WTC11 (cell line): Measurements from ENCODE around the gene COG5.

ENCODE experiments used
- CBFB ChIP-seq: sonication (generic); formaldehyde crosslinking; IDR thresholded peaks from 2 replicates; pipeline ENCODE4 v1.8.1; 2022; ENCODE audit warnings: mild to moderate bottlenecking, low read depth, missing genetic modification reagents
- ETV6 ChIP-seq: sonication (generic); formaldehyde crosslinking; IDR thresholded peaks from 2 replicates; pipeline ENCODE4 v1.8.1; 2022; ENCODE audit warnings: mild to moderate bottlenecking, missing genetic modification reagents
- KAT7 ChIP-seq: sonication (generic); formaldehyde crosslinking; IDR thresholded peaks from 2 replicates; pipeline ENCODE4 v1.8.1; 2023; ENCODE audit warnings: missing genetic modification reagents, mild to moderate bottlenecking, borderline replicate concordance
- NFE2L1 ChIP-seq: sonication (generic); formaldehyde crosslinking; IDR thresholded peaks from 2 replicates; pipeline ENCODE4 v1.8.1; 2023; ENCODE audit warnings: missing genetic modification reagents
- TEAD4 ChIP-seq: sonication (generic); formaldehyde crosslinking; IDR thresholded peaks from 2 replicates; pipeline ENCODE4 v1.8.0; 2022; ENCODE audit warnings: mild to moderate bottlenecking, missing genetic modification reagents
- TF ChIP-seq, protein P1 (sequence below): sonication (generic); formaldehyde crosslinking; IDR thresholded peaks from 2 replicates; pipeline ENCODE4 v1.8.0; 2022; ENCODE audit warnings: missing genetic modification reagents
- TF ChIP-seq, protein P2 (sequence below): fragments of 200-600 bp; IDR thresholded peaks from 2 replicates; pipeline ENCODE4 v1.8.0; 2022; ENCODE audit warnings: antibody characterized with exemption
- TF ChIP-seq, protein P3 (sequence below): fragments of 250-450 bp; sonication (Bioruptor Pico); IDR thresholded peaks from 2 replicates; pipeline ENCODE4 v2.1.2; 2022; ENCODE audit warnings: mild to moderate bottlenecking, moderate library complexity
- TF ChIP-seq, protein P4 (sequence below): sonication (generic); formaldehyde crosslinking; IDR thresholded peaks from 2 replicates; pipeline ENCODE4 v1.8.1; 2023; ENCODE audit warnings: mild to moderate bottlenecking, missing genetic modification reagents, borderline replicate concordance
- TF ChIP-seq, protein P5 (sequence below): sonication (generic); formaldehyde crosslinking; IDR thresholded peaks from 2 replicates; pipeline ENCODE4 v1.8.0; 2022; ENCODE audit warnings: mild to moderate bottlenecking, missing genetic modification reagents
- TF ChIP-seq, protein P6 (sequence below): sonication (generic); formaldehyde crosslinking; IDR thresholded peaks from 2 replicates; pipeline ENCODE4 v1.8.1; 2023; ENCODE audit warnings: mild to moderate bottlenecking, moderate library complexity, missing genetic modification reagents
- TF ChIP-seq, protein P7 (sequence below): sonication (generic); formaldehyde crosslinking; IDR thresholded peaks from 2 replicates; pipeline ENCODE4 v1.8.0; 2022; ENCODE audit warnings: mild to moderate bottlenecking, missing genetic modification reagents

DNA sequence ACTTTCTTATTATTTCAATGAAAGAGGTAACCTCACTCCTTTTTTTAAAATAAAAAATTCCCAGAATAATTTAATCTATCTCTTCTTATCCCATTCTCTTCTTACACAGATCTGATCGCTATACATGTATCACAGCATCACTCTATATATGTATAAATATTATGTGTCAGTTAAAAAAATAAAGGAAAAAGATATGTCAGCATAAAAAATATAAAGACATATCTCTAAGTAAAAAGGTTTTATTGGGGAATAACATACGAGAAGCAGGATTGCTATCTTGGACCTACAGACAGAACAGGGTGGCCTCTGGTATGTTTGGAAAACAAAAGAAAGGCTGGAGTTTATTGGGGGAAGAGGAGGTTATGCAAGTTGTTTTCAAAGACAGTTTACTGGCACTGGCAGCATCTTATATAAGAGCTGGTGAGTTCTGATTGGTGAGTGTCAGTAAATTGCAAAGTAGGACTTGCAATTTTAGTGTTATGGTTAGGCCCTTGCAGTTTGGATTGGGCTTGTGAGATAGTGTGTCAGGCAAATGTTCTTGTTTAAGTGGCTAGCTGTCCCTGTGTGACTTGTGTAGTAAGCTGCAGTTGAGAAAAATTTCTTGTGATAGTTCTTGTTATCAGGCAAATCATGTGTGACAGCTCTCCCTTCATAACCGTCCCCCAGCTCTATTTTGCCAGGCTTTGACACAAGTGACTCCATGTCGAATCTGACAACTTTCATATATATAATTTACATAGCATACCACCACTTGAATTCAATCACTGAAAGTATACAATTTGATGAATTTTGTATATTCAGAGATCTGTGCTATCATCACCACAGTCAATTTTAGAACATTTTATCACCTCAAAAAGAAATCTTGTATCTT, 276.7 kb downstream of the COG5 start:
- TF ChIP-seq, protein P1, sequence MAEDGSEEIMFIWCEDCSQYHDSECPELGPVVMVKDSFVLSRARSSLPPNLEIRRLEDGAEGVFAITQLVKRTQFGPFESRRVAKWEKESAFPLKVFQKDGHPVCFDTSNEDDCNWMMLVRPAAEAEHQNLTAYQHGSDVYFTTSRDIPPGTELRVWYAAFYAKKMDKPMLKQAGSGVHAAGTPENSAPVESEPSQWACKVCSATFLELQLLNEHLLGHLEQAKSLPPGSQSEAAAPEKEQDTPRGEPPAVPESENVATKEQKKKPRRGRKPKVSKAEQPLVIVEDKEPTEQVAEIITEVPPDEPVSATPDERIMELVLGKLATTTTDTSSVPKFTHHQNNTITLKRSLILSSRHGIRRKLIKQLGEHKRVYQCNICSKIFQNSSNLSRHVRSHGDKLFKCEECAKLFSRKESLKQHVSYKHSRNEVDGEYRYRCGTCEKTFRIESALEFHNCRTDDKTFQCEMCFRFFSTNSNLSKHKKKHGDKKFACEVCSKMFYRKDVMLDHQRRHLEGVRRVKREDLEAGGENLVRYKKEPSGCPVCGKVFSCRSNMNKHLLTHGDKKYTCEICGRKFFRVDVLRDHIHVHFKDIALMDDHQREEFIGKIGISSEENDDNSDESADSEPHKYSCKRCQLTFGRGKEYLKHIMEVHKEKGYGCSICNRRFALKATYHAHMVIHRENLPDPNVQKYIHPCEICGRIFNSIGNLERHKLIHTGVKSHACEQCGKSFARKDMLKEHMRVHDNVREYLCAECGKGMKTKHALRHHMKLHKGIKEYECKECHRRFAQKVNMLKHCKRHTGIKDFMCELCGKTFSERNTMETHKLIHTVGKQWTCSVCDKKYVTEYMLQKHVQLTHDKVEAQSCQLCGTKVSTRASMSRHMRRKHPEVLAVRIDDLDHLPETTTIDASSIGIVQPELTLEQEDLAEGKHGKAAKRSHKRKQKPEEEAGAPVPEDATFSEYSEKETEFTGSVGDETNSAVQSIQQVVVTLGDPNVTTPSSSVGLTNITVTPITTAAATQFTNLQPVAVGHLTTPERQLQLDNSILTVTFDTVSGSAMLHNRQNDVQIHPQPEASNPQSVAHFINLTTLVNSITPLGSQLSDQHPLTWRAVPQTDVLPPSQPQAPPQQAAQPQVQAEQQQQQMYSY (CRISPR knock-in tag) = no peak
- TF ChIP-seq, protein P2, sequence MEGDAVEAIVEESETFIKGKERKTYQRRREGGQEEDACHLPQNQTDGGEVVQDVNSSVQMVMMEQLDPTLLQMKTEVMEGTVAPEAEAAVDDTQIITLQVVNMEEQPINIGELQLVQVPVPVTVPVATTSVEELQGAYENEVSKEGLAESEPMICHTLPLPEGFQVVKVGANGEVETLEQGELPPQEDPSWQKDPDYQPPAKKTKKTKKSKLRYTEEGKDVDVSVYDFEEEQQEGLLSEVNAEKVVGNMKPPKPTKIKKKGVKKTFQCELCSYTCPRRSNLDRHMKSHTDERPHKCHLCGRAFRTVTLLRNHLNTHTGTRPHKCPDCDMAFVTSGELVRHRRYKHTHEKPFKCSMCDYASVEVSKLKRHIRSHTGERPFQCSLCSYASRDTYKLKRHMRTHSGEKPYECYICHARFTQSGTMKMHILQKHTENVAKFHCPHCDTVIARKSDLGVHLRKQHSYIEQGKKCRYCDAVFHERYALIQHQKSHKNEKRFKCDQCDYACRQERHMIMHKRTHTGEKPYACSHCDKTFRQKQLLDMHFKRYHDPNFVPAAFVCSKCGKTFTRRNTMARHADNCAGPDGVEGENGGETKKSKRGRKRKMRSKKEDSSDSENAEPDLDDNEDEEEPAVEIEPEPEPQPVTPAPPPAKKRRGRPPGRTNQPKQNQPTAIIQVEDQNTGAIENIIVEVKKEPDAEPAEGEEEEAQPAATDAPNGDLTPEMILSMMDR = no peak
- TF ChIP-seq KAT7 (no peak), ETV6 (no peak), CBFB (CRISPR knock-in tag) (no peak), TEAD4 (no peak), NFE2L1 (CRISPR knock-in tag) (no peak)
- TF ChIP-seq, protein P3, sequence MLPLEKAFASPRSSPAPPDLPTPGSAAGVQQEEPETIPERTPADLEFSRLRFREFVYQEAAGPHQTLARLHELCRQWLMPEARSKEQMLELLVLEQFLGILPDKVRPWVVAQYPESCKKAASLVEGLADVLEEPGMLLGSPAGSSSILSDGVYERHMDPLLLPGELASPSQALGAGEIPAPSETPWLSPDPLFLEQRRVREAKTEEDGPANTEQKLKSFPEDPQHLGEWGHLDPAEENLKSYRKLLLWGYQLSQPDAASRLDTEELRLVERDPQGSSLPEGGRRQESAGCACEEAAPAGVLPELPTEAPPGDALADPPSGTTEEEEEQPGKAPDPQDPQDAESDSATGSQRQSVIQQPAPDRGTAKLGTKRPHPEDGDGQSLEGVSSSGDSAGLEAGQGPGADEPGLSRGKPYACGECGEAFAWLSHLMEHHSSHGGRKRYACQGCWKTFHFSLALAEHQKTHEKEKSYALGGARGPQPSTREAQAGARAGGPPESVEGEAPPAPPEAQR (CRISPR knock-in tag) = no peak
- TF ChIP-seq, protein P4, sequence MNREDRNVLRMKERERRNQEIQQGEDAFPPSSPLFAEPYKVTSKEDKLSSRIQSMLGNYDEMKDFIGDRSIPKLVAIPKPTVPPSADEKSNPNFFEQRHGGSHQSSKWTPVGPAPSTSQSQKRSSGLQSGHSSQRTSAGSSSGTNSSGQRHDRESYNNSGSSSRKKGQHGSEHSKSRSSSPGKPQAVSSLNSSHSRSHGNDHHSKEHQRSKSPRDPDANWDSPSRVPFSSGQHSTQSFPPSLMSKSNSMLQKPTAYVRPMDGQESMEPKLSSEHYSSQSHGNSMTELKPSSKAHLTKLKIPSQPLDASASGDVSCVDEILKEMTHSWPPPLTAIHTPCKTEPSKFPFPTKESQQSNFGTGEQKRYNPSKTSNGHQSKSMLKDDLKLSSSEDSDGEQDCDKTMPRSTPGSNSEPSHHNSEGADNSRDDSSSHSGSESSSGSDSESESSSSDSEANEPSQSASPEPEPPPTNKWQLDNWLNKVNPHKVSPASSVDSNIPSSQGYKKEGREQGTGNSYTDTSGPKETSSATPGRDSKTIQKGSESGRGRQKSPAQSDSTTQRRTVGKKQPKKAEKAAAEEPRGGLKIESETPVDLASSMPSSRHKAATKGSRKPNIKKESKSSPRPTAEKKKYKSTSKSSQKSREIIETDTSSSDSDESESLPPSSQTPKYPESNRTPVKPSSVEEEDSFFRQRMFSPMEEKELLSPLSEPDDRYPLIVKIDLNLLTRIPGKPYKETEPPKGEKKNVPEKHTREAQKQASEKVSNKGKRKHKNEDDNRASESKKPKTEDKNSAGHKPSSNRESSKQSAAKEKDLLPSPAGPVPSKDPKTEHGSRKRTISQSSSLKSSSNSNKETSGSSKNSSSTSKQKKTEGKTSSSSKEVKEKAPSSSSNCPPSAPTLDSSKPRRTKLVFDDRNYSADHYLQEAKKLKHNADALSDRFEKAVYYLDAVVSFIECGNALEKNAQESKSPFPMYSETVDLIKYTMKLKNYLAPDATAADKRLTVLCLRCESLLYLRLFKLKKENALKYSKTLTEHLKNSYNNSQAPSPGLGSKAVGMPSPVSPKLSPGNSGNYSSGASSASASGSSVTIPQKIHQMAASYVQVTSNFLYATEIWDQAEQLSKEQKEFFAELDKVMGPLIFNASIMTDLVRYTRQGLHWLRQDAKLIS (CRISPR knock-in tag) = no peak
- TF ChIP-seq, protein P5, sequence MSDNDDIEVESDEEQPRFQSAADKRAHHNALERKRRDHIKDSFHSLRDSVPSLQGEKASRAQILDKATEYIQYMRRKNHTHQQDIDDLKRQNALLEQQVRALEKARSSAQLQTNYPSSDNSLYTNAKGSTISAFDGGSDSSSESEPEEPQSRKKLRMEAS (CRISPR knock-in tag) = no peak
- TF ChIP-seq, protein P6, sequence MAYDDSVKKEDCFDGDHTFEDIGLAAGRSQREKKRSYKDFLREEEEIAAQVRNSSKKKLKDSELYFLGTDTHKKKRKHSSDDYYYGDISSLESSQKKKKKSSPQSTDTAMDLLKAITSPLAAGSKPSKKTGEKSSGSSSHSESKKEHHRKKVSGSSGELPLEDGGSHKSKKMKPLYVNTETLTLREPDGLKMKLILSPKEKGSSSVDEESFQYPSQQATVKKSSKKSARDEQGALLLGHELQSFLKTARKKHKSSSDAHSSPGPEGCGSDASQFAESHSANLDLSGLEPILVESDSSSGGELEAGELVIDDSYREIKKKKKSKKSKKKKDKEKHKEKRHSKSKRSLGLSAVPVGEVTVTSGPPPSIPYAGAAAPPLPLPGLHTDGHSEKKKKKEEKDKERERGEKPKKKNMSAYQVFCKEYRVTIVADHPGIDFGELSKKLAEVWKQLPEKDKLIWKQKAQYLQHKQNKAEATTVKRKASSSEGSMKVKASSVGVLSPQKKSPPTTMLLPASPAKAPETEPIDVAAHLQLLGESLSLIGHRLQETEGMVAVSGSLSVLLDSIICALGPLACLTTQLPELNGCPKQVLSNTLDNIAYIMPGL = no peak
- TF ChIP-seq, protein P7, sequence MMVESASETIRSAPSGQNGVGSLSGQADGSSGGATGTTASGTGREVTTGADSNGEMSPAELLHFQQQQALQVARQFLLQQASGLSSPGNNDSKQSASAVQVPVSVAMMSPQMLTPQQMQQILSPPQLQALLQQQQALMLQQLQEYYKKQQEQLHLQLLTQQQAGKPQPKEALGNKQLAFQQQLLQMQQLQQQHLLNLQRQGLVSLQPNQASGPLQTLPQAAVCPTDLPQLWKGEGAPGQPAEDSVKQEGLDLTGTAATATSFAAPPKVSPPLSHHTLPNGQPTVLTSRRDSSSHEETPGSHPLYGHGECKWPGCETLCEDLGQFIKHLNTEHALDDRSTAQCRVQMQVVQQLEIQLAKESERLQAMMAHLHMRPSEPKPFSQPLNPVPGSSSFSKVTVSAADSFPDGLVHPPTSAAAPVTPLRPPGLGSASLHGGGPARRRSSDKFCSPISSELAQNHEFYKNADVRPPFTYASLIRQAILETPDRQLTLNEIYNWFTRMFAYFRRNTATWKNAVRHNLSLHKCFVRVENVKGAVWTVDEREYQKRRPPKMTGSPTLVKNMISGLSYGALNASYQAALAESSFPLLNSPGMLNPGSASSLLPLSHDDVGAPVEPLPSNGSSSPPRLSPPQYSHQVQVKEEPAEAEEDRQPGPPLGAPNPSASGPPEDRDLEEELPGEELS = no peak
